Right lobe of liver (tissue), 4 donors: Measurements from ENCODE around the gene B4GALT4.

Source experiments
- POLR2A ChIP-seq: fragments of 450-650 bp; IDR thresholded peaks from one replicate; pipeline ENCODE4 v1.6.1; 2017; ENCODE audit warnings: antibody characterized with exemption, mild to moderate bottlenecking
- TF ChIP-seq, protein P1 (sequence below), 4 donors: fragments of 200-600 bp in 3 of 4; fragments of 450-650 bp in 1 of 4; IDR thresholded peaks; one replicate each; pipeline versions ENCODE4 v1.5.1 to v1.8.0; 2016 to 2022; ENCODE audit warnings: antibody characterized with exemption in 4 of 4, mild to moderate bottlenecking in 2 of 4
- donor health status: DM: no; HTN: no; CAD: no.
- donor health status: DM: no; HTN: no; CAD: no.
- donor health status: DM: no; HTN: yes; CAD: no.

GRCh38 chr3:119205685-119206084 is 35.0 kb downstream of the B4GALT4 start:
- no peak for TF ChIP-seq POLR2A
- TF ChIP-seq, protein P1, sequence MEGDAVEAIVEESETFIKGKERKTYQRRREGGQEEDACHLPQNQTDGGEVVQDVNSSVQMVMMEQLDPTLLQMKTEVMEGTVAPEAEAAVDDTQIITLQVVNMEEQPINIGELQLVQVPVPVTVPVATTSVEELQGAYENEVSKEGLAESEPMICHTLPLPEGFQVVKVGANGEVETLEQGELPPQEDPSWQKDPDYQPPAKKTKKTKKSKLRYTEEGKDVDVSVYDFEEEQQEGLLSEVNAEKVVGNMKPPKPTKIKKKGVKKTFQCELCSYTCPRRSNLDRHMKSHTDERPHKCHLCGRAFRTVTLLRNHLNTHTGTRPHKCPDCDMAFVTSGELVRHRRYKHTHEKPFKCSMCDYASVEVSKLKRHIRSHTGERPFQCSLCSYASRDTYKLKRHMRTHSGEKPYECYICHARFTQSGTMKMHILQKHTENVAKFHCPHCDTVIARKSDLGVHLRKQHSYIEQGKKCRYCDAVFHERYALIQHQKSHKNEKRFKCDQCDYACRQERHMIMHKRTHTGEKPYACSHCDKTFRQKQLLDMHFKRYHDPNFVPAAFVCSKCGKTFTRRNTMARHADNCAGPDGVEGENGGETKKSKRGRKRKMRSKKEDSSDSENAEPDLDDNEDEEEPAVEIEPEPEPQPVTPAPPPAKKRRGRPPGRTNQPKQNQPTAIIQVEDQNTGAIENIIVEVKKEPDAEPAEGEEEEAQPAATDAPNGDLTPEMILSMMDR (IDR thresholded peaks at IDR 0.05) = no peak
